K562 treated with DMSO at 1 percent for 12 hours (cell line): ENCODE results near the gene ZNF184. TPM values are rescaled to one million over a fixed set of nuclear protein-coding genes. Genes with fewer than 3 reads are reported as not detected.

ENCODE experiments used
- total RNA-seq: library from RNA; unstranded; fragments of 300-600 nt; gene quantifications from 2 replicates; pipeline ENCODE4 v1.2.3, GENCODE V29; 2022; ENCODE audit not compliant: insufficient read depth

Gene ZNF184
- 4.8 and 14.9 TPM in 2 replicates for total RNA-seq

DNA sequence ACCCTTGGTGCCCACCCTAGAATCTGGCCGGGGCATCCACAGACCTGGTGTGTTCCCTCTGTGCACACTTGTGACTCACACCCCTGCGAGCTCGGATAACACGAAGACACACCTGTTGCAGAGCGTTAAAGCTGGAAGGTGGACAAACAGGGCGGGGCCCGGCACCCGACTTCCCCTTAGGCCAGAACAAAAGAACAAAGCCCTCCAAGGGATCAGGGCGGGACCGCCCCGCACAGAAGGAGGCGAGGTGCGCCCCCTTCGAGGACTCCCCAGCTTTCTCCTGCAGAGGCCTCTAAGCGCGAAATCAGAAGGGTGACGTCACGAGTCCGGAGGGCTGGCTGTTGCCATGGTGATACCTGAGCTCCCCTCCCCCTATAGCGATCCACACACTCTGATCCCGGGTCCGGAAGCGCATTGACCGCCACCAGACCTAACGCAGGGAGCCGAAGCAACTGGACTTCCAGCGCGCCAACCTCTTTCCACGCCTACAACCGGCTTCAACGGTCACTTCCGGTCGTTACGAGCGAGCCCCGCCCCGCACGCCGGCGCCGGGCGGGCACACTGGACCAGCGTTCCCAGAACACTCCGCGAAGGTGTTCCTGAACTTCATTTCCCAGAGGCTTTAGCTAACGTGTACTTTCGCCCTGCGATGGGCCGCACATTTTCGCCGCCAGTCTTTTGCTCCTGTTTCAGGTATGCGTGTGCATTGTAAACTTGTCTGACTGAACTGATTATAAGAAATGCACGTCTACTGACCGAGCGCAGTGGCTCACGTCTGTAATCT lies at the start of gene ZNF184:
TSS of gene ZNF184 (minus strand) at position 489 of the 784 bp plus-strand sequence. CDS start 811 bp downstream, outside the sequence.

Other genes with a start within 250 kb of the ZNF184 start
- gene PRSS16, start 225.4 kb downstream of the ZNF184 start, total RNA-seq, result 40.6 and 61.3 TPM in 2 replicates
- gene POM121L2, start 160.8 kb downstream of the ZNF184 start, total RNA-seq, result not detected in 2 replicates
- 4.5 and 5.9 TPM in 2 replicates for gene ZNF391, start 84.3 kb downstream of the ZNF184 start, total RNA-seq